A549 treated with ZK216348 at 1 μM for 4 hours (cell line): ENCODE results near the gene RNASE2. TPM values are rescaled to one million over a fixed set of nuclear protein-coding genes. Genes with fewer than 3 reads are reported as not detected.

Source experiments
- total RNA-seq: library from RNA; stranded (reverse); fragments of 200-300 nt; extraction: Qiagen RNA extraction; gene quantifications from 5 replicates; pipeline ENCODE4 v1.2.3, GENCODE V29; 2022; ENCODE audit warnings: low read depth

RNASE2 gene
- not detected in 5 replicates for total RNA-seq

DNA sequence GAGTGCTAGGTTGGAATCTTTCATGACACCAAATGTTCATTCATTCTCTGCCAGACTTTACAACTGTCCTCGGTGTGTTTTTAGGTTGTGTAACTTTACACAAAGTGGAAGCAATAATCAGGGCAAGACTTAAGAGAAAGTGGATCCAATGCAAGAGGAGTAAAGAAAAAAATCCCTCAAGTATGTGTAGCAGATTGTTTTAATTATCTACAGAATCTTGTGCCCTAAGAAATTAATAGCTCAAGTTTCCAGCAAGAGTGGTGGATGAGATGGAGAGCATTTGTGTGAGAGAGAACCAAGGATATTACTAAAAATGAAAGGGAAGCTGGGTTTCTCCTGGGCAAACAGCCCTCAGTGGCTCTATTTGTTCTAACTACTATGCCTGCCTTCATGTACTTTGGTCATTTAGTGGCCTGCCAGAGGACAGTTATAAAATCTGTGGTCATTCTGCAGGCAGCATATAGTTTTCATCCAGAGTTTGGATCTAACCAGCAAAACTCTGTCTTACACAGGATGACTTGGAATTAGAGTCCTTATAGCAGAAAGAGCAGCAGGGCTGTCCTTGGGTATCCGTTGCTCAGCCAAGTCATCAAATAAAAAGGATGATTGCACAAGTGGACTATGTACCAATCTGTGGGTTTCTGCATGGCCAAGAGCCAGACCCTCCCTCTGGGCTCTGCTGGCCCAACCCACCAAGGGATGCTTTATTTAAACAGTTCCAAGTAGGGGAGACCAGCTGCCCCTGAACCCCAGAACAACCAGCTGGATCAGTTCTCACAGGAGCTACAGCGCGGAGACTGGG, at the start of gene RNASE2:
Gene RNASE2 (plus strand): TSS at position 752 of the 802 bp plus-strand sequence. CDS start 285 bp downstream, outside the sequence.

DNA sequence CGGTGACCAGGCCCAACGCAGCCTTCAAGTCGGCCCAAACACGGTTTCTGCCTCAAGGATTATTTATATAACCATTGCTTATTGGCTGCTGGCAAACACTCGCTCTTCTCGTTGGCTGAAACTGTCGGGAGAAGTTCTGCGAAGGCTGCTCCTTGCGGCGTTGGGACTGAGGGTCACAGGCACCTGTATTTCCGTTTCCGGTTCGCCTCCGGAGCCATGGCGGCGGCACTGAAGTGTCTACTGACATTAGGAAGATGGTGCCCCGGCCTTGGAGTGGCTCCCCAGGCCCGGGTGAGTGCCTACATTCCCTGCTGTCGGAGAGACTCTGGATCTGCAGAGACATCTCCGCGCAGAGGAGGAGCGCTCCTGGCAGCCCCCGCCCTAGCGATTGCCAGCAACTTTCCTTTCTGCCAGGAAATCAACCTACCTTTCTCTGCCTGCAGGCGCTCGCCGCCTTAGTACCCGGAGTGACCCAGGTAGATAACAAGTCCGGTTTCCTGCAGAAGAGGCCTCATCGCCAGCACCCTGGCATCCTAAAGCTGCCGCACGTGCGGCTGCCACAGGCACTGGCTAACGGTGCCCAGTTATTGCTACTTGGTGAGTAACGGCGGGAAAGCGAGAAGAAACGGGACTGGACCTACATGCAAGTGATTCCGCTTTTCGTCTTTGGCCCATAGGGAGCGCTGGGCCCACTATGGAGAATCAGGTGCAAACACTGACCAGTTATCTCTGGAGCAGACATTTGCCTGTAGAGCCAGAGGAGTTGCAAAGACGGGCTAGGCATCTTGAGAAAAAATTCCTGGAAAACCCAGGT, 34.7 kb downstream of the RNASE2 start, which contains the start of gene METTL17:
Gene METTL17 (plus strand): TSS at position 194 of the 814 bp plus-strand sequence. CDS start 23 bp downstream, at position 217.

DNA sequence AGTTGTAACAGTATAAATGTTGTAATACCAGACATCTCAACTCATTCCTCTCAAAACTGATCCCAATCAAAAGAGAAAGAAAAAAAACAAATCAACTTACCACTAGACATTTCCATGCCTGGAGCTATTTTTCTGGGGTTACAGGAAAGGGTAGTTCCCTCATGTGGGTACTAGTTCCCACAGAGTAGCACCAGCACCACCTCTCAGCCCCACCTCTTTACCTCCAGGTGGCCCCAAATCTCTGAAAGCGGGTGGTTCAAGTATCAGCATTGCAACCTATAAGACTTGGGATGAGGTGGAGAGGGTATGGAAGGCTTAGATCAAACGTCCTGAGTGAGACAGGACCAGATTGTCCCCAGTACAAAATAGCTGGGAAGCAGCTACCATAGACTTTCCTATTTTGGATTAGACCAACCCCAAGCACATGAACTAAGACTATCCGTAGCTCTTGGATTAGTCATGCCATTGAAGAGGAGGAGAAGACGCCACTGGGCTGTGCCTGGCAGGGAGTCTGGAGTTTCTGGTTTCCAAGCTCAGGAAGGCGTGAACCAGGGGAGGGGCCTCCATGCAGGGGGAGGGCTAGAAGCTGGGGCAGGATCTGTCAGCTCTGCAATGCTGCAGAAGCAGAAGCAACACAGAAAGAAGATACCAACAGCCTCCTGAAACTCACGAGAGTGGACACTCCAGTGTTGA, 43.5 kb downstream of the RNASE2 start, which contains the start of gene SLC39A2:
Gene SLC39A2 (plus strand): TSS at position 620 of the 693 bp plus-strand sequence. CDS start 154 bp downstream, outside the sequence.

Other genes with a start within 250 kb of the RNASE2 start
- gene EDDM3A, start 209.6 kb upstream of the RNASE2 start, total RNA-seq, result not detected in 5 replicates
- gene EDDM3B, start 187.1 kb upstream of the RNASE2 start, total RNA-seq, result not detected in 5 replicates
- gene RNASE6, start 174.2 kb upstream of the RNASE2 start, total RNA-seq, result not detected in 5 replicates
- 0.19 to 0.33 TPM (median 0.27 TPM) in 3 of 5 replicates, not detected in the others for gene RNASE1, start 152.6 kb upstream of the RNASE2 start, total RNA-seq
- gene RNASE3, start 64.1 kb upstream of the RNASE2 start, total RNA-seq, result not detected in 5 replicates
- gene METTL17, start 34.5 kb downstream of the RNASE2 start, total RNA-seq, result 71.9 to 81.0 TPM (median 73.6 TPM) in 5 replicates
- not detected in 5 replicates for gene SLC39A2, start 43.8 kb downstream of the RNASE2 start, total RNA-seq
- gene NDRG2, start 69.6 kb downstream of the RNASE2 start, total RNA-seq, result 1.8 to 3.8 TPM (median 3.4 TPM) in 5 replicates
- gene TPPP2, start 74.7 kb downstream of the RNASE2 start, total RNA-seq, result not detected in 5 replicates
- gene RNASE13, start 79.3 kb downstream of the RNASE2 start, total RNA-seq, result not detected in 5 replicates
- gene RNASE7, start 86.9 kb downstream of the RNASE2 start, total RNA-seq, result not detected in 5 replicates
- not detected in 5 replicates for gene RNASE8, start 102.3 kb downstream of the RNASE2 start, total RNA-seq
- 6.5 to 13.7 TPM (median 10.8 TPM) in 5 replicates for gene ARHGEF40, start 114.8 kb downstream of the RNASE2 start, total RNA-seq
- 14.7 to 32.8 TPM (median 31.7 TPM) in 5 replicates for gene ZNF219, start 143.2 kb downstream of the RNASE2 start, total RNA-seq
- gene TMEM253, start 145.6 kb downstream of the RNASE2 start, total RNA-seq, result 0.29 to 1.3 TPM (median 0.84 TPM) in 5 replicates
- not detected in 5 replicates for gene OR5AU1, start 200.6 kb downstream of the RNASE2 start, total RNA-seq